Renal pelvis (tissue), 4 donors: ENCODE results near the gene OSBPL3. TPM values are rescaled to one million over a fixed set of nuclear protein-coding genes. Genes with fewer than 3 reads are reported as not detected.

ENCODE experiments used
- DNase-seq: peaks from one replicate; pipeline ENCODE4 v3.0.0-alpha.2; 2013
- polyA plus RNA-seq, 3 donors: library from polyadenylated mRNA; unstranded; fragments of 120-200 nt; gene quantifications; one replicate each; pipeline ENCODE4 v1.2.1, GENCODE V29; 2013; ENCODE audit not compliant: insufficient read length in 3 of 3

OSBPL3 gene
- polyA plus RNA-seq, 3 donors: 17.7 to 26.9 (median 23.5) TPM

- no peak for DNase-seq
Observed at GRCh38 chr7:24899905-24900304, 80.1 kb downstream of the OSBPL3 start.

- DNase-seq: no peak
Observed at GRCh38 chr7:24899161-24899560, 80.8 kb downstream of the OSBPL3 start.

- DNase-seq: no peak
Observed at GRCh38 chr7:24898691-24899090, 81.3 kb downstream of the OSBPL3 start.

- no peak for DNase-seq
Observed at GRCh38 chr7:24896031-24896501, 83.9 kb downstream of the OSBPL3 start.

DNA sequence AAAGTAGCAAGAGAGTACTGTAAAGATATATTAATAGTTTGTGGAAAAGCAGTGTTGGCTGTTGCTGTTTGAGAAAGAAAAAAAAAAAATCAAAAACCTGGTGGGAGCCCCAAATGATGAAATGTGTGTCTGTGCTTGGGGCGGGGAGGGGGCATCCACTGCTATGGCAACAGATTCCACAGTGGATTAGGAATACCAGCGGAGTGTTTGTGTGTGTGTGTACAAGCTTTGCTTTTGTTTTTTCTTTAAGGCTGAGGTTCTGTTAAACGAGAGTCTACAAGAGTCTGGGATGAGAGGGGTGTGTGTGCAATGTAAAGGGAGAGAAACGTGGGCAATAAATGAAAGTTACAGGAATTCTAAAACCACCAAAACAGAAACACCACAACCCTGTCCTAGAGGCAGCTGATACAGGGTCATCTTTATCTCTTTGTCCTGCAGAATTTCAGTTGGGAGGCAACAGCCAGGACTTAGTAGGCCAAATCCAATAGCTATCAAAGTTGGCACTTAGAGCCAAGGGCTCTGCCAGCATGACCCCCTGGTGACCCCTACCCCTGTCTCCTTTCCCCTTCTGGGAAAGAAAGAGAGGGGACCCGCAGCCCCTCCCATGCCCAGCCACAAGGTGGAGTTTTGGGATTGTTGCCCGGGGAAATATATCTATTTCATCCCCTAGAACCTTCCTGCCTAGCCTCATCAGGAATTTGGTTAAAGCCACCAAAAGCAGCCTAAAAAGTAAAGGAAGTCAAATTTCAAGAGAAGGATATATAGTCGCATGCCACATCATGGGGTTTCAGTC lies 85.4 kb downstream of the OSBPL3 start:
- DNase-seq: no peak

- peak; percentile 42 for DNase-seq
Observed at GRCh38 chr7:24891311-24891735, 88.7 kb downstream of the OSBPL3 start.

GRCh38 chr7:24889611-24890010 lies 90.4 kb downstream of the OSBPL3 start:
- DNase-seq: peak; percentile 9

DNA sequence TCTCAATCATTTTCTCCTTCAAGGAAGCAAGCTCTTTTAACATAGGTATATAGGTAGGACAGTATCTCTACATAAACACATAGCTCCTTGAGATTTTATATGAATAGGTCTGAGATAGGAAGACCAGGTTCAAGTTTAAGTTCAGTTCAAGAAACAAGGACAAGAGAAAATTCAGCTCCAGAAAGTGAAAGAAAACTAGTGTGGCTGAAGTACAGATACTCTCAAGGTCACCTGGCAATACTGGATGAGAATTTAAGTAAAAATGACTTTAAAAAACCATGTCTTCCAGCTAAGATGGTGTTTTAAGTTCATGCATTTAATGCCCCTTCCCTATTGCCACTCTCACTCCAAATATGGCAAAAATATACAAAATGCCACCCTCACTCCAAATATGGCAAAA lies 91.3 kb downstream of the OSBPL3 start:
- no peak for DNase-seq

DNA sequence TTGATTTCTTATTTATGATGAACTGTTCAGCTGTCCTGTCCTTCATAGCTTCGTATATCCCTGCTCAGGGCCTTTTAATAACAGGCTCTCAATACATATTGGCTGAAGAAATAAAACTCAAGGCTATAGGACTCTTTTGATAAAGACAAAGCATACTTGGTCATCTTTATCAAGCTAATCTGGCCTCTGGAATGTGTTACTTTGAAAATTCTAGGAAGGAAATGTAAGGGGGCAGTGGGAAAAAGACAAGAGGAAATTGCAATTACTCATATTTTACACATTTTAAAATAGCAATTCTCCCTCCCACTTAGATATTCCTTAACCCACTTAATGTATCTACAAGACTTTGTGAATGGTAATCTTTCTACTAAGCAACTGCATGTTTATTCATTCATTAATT lies 94.3 kb downstream of the OSBPL3 start:
- DNase-seq: no peak

DNA sequence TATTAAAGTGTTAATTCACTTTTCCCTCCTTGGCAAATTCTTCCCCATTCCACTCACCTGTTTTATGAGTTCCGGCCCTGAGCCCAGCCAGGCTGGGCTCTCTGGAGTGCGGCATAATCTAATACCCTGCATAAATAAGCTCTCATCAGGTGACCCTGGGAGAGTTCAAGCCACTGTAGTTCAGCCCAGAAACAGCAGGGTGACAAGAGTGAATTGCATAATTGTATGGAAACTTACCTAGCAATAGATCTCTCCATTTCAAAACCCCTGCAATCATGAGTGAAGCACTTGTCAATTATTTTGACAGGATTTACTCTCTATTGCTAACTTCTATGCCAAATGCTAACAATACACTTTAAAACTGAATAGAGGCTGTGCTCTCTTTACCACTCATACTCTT lies 94.7 kb downstream of the OSBPL3 start:
- DNase-seq: peak; percentile 5

DNA sequence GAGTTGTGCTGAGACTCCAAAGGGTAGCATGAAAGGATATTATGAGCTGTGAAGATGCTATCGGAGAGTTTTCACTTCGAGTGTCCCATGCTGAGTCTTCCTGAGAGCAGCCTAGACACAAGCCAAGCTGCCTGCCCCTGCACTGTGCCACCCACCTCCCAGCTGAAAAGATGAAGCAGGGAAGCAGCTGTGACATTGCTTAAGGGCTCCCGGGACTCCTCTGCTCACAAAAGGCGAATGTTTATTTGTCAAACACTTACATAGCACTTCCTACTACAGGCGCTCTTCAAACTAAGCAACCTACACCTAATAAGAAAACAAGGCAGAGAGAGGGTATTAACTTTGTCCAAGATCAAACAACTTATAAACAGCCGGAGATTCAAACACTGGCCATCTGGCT lies 95.6 kb downstream of the OSBPL3 start:
- DNase-seq: no peak

GRCh38 chr7:24883622-24884013 lies 96.4 kb downstream of the OSBPL3 start:
- no peak for DNase-seq

GRCh38 chr7:24882989-24883621 lies 96.9 kb downstream of the OSBPL3 start:
- DNase-seq: peak; percentile 17

- DNase-seq: no peak
Observed at GRCh38 chr7:24881623-24882022, 98.4 kb downstream of the OSBPL3 start.

- DNase-seq: no peak
Observed at GRCh38 chr7:24880886-24881285, 99.1 kb downstream of the OSBPL3 start.

DNA sequence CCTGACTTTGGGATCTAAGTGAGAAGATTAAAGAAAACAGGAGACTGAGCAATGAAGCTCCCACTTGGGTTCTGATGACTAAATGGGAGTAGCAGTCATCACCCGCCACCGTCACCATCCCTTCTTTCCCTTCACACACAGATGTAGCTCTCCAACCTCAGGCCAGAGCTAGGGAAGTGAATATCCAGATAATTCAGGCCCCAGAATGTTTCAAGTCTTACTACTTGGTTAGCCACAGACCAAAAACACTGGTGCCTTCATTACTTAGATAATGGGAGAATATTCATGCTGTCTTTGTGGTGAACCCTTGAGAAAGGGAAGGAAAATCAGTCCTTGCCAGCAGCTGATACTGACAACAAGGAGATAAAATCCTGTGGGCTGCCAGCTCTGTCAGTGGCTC lies 100.7 kb downstream of the OSBPL3 start:
- DNase-seq: no peak

- DNase-seq: no peak
Observed at GRCh38 chr7:24877790-24878311, 102.1 kb downstream of the OSBPL3 start.

GRCh38 chr7:24874791-24875190 lies 105.2 kb downstream of the OSBPL3 start:
- DNase-seq: no peak

GRCh38 chr7:24873944-24874343 lies 106.0 kb downstream of the OSBPL3 start:
- DNase-seq: no peak

DNA sequence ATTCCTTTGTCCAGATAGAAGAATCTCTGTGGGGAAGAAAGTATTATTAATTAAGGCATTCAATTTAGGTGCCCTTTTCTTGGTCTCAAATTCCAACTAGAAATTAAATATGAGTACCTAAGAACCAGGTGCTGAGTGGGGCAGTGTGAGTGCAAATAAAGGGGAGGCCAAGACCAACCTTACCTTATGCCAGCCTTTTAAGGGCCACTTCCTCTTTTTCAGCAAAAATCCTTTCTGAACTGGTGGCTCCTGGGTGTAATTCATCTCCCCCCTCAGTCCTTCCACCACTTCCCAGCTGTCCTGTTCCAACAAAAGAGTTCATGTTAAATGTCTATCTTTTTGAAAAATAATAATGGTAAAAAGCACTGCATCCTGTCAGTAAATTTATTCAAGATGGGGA lies 108.2 kb downstream of the OSBPL3 start:
- DNase-seq: no peak

- no peak for DNase-seq
Observed at GRCh38 chr7:24870766-24871165, 109.2 kb downstream of the OSBPL3 start.

GRCh38 chr7:24869572-24869971 lies 110.4 kb downstream of the OSBPL3 start:
- DNase-seq: no peak

- DNase-seq: no peak
Observed at GRCh38 chr7:24868741-24869140, 111.2 kb downstream of the OSBPL3 start.
